Testis (tissue), 3 donors: Measurements from ENCODE around the gene LDLRAD4. TPM values are rescaled to one million over a fixed set of nuclear protein-coding genes. Genes with fewer than 3 reads are reported as not detected.

Source experiments
- DNase-seq: peaks from one replicate; pipeline ENCODE4 v3.0.0-alpha.2; 2019
- H3K27ac ChIP-seq, 2 donors: fragments of 200-600 bp; sonication (generic); one replicate each; pipeline ENCODE4 v1.5.1; 2019
- H3K27me3 ChIP-seq: fragments of 200-600 bp; sonication (generic); one replicate; pipeline ENCODE4 v1.5.1; 2019
- H3K36me3 ChIP-seq: fragments of 200-600 bp; sonication (generic); one replicate; pipeline ENCODE4 v1.5.1; 2017; ENCODE audit warnings: low read depth; ENCODE audit errors: missing control alignments
- H3K4me1 ChIP-seq: fragments of 200-600 bp; sonication (generic); one replicate; pipeline ENCODE4 v1.5.1; 2019
- H3K4me3 ChIP-seq, 2 donors: fragments of 200-600 bp; sonication (generic); one replicate each; pipeline ENCODE4 v1.5.1; 2017 to 2019
- H3K9me3 ChIP-seq: fragments of 200-600 bp; sonication (generic); one replicate; pipeline ENCODE4 v1.5.1; 2017
- POLR2A ChIP-seq: fragments of 450-650 bp; IDR thresholded peaks from one replicate; pipeline ENCODE4 v1.6.1; 2017; ENCODE audit warnings: antibody characterized with exemption, mild to moderate bottlenecking, moderate library complexity
- WGBS, 2 donors: methylation state at CpG; one replicate each; pipeline ENCODE4 v1.1.5; 2018; 5-methylcytosine and 5-hydroxymethylcytosine counted together
- intact Hi-C: fragments of 100-400 bp; cut with DNase I; formaldehyde crosslinking; loops from one replicate; pipeline ENCODE4 v1.15.1; 2023; ENCODE audit warnings: low total_unique reads
- polyA plus RNA-seq: library from polyadenylated mRNA; stranded (reverse); fragments of 350-450 nt; fragmentation: Illumina TruSeq; extraction: RNeasy Lipid Tissue Mini Kit (QIAGEN cat#74804); gene quantifications from one replicate; pipeline ENCODE4 v1.2.3, GENCODE V29; 2014; ENCODE audit warnings: low read depth, low replicate concordance; ENCODE audit not compliant: insufficient read depth
- total RNA-seq, 2 donors: library from RNA; depleted of rRNA; stranded (reverse); fragments of >200 nt; gene quantifications; one replicate each; pipeline ENCODE4 v1.2.3, GENCODE V29; 2016
- TF ChIP-seq, protein P1 (sequence below), 3 experiments: fragments of 450-650 bp in 2 of 3; fragments of 200-600 bp in 1 of 3; sonication (generic) in 1 of 3; IDR thresholded peaks; one replicate each; pipeline ENCODE4 v1.5.1; 2016 to 2019; ENCODE audit warnings: antibody characterized with exemption in 3 of 3, mild to moderate bottlenecking in 2 of 3, moderate library complexity in 1 of 3

LDLRAD4 gene
- total and polyA plus RNA-seq, 3 donors from 2014 or later = 22.0 to 42.2 (median 25.9) TPM

DNA sequence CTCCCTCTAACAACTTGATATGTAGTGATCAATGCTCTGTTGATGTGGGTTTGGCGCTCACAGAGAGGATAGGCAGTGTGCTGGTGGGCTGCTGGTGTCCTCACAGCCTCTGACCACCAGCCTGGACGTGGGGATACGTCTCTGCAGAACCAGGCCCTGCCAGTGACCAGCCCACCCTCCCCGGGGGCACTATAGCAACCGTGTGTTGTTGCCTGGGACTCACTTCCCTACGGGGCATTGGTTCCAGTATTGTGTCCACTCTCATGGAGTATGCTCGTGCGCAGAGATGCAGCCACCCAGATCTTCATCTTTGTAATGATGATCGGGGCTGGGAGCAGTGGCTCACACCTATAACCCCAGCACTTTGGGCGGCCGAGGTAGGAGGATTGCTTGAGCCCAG lies 180.1 kb downstream of the LDLRAD4 start:
- intact Hi-C loops = no loop called here
- WGBS, 2 donors = 94 to 97% methylated on average over 6 to 11 of the region's 11 CpGs

DNA sequence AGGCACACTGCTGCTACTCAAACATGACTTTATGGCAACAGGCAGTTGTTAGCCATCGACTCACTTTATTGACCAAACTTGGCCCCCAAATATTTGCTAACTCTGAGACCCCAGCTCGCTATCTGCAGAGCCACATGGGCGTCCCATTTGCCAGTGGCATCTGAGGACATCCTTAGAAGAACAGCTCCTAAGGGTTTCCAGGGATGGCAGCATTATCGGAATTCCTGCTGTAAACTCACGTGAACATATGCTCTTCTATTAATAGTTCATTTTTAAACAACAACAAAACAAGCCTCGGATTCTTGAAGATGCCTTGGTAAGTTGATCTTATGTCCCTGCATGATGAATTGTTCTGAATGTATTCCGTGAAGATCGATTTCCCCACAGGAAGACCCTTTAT lies 181.0 kb downstream of the LDLRAD4 start:
- 87 to 90% methylated on average over 8 of the region's 8 CpGs for WGBS, 2 donors
- H3K27ac ChIP-seq = no peak overlapping the region
- H3K36me3 ChIP-seq = no peaks in the 10 kb centered on the region
- intact Hi-C loops = no loop called here
- H3K9me3 ChIP-seq = no peaks in the 10 kb centered on the region
- TF ChIP-seq POLR2A = no peak
- TF ChIP-seq, protein P1, sequence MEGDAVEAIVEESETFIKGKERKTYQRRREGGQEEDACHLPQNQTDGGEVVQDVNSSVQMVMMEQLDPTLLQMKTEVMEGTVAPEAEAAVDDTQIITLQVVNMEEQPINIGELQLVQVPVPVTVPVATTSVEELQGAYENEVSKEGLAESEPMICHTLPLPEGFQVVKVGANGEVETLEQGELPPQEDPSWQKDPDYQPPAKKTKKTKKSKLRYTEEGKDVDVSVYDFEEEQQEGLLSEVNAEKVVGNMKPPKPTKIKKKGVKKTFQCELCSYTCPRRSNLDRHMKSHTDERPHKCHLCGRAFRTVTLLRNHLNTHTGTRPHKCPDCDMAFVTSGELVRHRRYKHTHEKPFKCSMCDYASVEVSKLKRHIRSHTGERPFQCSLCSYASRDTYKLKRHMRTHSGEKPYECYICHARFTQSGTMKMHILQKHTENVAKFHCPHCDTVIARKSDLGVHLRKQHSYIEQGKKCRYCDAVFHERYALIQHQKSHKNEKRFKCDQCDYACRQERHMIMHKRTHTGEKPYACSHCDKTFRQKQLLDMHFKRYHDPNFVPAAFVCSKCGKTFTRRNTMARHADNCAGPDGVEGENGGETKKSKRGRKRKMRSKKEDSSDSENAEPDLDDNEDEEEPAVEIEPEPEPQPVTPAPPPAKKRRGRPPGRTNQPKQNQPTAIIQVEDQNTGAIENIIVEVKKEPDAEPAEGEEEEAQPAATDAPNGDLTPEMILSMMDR (IDR thresholded peaks at IDR 0.05) = no peak
- DNase-seq = no peak
- H3K4me3 ChIP-seq = no peak overlapping the region
- H3K4me1 ChIP-seq = no peaks in the 10 kb centered on the region
- H3K27me3 ChIP-seq = no peaks in the 10 kb centered on the region

More for the DNA sequence above, 180.1 kb downstream of the LDLRAD4 start:
- DNase-seq = no peak
- Histone ChIP-seq H3K9me3 (no peaks in the 10 kb centered on the region), H3K4me1 (no peaks in the 10 kb centered on the region), H3K27ac (no peak overlapping the region), H3K4me3 (no peak overlapping the region), H3K27me3 (no peaks in the 10 kb centered on the region), H3K36me3 (no peaks in the 10 kb centered on the region)
- no peak for TF ChIP-seq POLR2A
- TF ChIP-seq, protein P1 (IDR thresholded peaks at IDR 0.05) = no peak

DNA sequence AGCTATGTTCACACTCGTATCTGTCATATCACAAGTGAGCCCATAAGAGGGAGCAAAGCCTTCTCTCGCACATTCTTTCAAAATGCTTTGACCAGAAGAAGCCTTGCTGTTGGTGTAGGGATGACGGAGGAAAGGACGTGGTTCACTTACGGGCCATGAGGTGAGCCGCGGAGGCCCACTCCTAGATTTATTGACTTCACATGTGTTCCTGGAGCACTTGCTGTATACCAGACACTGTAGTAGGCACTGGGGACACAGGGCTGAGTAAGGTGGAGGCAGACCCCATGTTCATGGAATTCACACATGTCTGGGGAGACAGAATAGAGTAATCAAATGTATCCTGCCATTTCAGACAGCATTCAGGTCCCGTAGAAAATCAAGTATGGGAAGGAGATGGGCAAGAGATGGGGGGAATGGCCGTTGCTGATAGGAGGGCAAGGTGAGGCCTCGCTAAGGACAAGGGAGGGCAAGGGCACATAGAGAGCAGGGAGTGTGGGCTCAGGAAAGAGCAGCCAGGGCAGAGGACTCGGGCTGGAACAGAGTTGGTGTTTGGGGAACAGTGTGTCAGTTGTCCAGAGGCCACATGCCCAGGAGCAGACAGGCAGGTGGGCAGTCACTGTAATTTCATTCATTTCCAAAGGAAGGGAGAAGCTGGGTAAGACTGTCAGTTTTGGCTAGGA lies 182.2 kb downstream of the LDLRAD4 start:
- intact Hi-C loops = no loop called here
- Histone ChIP-seq H3K4me1 (no peaks in the 10 kb centered on the region), H3K27me3 (no peaks in the 10 kb centered on the region), H3K27ac (no peak overlapping the region), H3K4me3 (no peak overlapping the region), H3K36me3 (no peaks in the 10 kb centered on the region), H3K9me3 (no peaks in the 10 kb centered on the region)
- no peak for DNase-seq
- 94 to 95% methylated on average over 11 of the region's 11 CpGs for WGBS, 2 donors
- TF ChIP-seq, protein P1 (IDR thresholded peaks at IDR 0.05) = no peak
- TF ChIP-seq POLR2A = no peak

DNA sequence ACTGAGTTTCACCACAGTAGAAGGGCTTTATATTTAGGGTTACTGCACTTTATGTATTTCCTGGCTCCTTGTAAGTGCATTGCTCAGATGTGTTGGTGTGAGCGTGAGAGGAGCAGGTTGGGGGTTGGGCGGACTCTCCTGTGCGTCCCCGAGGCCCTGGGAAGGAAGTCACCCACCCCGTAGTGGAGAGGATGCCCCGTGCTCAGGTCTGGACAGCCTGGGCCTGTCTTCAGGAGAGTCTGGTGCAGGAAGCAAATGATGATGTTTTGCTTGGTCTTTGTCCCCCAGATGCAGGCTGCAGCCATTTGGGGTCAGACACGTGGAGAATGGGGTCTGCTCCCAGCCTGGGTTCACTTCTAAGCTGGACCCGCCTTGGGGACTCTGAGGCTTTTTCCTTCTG lies 182.8 kb downstream of the LDLRAD4 start:
- H3K27me3 ChIP-seq = no peaks in the 10 kb centered on the region
- no peak overlapping the region for H3K4me3 ChIP-seq
- no peaks in the 10 kb centered on the region for H3K9me3 ChIP-seq
- intact Hi-C loops = no loop called here
- H3K36me3 ChIP-seq = no peaks in the 10 kb centered on the region
- no peak overlapping the region for H3K27ac ChIP-seq
- no peaks in the 10 kb centered on the region for H3K4me1 ChIP-seq
- TF ChIP-seq, protein P1 (IDR thresholded peaks at IDR 0.05) = no peak
- TF ChIP-seq POLR2A = no peak
- WGBS, 2 donors = 88 to 91% methylated on average over 8 of the region's 8 CpGs
- no peak for DNase-seq

DNA sequence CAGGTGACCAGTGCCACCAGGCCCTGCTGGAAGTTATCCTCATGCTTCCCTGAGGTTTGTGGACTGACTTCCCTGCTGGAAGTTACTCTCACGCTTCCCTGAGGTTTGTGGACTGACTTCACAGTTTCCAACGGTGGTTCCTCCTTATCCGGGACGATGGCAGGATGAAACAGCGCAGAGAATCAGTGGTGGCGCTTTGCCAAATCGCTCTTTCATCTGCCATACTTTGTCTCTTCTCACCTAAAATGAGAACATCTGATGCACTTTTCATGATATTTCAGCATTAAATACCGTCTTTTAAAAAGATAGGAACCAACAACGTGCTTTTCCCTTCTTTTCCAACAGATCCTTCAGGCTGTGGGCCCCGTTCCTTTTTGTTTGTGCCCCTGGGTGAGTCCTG lies 183.3 kb downstream of the LDLRAD4 start:
- Histone ChIP-seq H3K4me3 (no peak overlapping the region), H3K9me3 (no peaks in the 10 kb centered on the region), H3K27me3 (no peaks in the 10 kb centered on the region), H3K27ac (no peak overlapping the region), H3K4me1 (no peaks in the 10 kb centered on the region), H3K36me3 (no peaks in the 10 kb centered on the region)
- DNase-seq = no peak
- TF ChIP-seq, protein P1 (IDR thresholded peaks at IDR 0.05) = no peak
- TF ChIP-seq POLR2A = no peak
- intact Hi-C loops = no loop called here
- WGBS, 2 donors = 91 to 96% methylated on average over 10 of the region's 10 CpGs
